ENCODE measurements around the gene ZNF524.

GRCh38 chr19:55581145-55581822 lies 18.8 kb upstream of the ZNF524 start:
- no peak for TF ChIP-seq CTCF (IDR thresholded peaks at IDR 0.05; ENCODE audit: borderline replicate concordance, extremely low read depth, low read length, poor library complexity, severe bottlenecking)
- no peak for TF ChIP-seq EZH2 (IDR thresholded peaks at IDR 0.05; ENCODE audit: borderline replicate concordance, low read depth, low read length, severe bottlenecking)

Data from DND-41 (cell line).